DMS153 treated with DMSO at 0.1 percent for 48 hours (cell line): ENCODE results near the gene PLB1.

Experiments used
- DNase-seq: peaks from one replicate; lab custom pipeline; 2025; ENCODE audit not compliant: unreplicated experiment; lab: John Stamatoyannopoulos, UW

The PLB1 gene

DNA sequence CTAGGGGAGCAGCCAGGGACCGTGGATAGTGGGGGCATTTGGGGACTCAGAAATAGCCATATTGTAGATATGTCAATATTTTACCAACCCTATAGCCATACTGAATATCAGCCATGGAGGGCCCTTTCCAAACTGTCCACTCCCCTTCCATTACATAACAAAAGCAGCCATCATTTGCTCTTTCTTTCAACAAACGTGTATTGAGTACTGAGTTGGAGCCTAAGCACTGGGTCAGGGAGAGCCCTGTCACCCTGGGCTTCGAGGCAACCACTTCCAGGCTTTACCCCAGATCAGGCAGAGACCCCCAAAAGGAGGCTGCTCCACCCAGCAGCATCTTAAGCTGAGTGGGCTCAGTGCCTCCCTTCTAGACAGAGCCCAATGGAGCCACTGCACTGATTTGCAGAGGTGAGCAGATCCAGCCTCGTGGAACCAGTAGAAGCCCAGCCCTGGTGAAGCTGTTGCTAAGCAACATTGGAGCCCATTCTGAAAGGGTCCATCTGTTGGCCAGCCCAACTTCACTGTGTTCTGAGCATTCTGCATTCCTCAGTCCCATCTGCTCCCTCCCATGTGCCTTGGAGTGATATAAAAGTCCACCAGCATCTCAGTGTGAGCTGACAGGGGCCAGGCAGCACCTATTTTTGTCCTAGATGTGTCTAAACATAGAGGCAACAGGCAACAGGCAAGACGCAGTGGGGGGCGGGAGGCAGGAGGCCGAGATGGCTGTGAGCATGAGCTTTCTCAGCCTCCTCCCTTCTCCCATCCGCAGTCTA, 112.1 kb downstream of the PLB1 start:
- no peak for DNase-seq

DNA sequence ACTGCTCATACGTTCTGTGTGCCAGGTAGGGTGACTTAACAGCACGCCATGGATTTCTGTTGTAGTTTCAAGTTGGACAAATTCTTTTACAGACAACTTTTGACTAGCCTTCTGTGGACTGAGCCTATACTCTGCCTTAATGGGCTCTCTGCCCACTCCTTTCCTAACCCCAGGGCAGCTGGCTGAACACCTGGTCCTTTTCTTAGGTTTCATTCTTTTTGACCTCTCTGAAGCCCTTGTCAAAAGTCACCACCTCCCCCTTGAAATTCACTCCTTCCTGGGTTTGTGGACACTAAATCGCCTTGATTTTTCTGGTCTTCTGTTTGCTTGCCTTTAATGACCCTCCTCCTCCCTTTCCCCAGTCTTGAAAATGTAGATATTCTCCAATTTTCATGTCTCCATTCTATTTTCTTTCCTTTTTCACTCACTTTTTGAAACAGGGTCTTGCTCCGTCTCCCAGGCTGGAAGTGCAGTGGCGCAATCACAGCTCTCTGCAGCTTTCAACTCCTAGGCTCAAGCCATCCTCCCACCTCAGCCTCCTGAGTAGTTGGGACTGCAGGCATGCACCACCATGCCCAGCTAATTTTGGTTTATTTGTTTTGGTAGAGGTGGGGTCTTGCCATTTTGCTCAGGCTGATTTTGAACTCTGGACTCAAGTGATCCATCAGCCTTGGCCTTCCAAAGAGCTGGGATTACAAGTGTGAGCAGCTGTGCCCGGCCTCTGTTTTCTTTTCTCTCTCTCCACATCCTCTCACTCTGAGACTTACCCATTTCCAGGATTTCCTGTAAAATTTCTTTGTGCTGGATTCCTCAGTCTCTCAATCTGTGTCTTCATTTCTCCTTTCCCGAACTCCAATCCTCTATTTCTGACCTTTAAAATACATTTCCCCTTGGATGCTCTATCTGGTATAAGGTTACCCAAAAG, 112.9 kb downstream of the PLB1 start:
- DNase-seq: no peak

DNA sequence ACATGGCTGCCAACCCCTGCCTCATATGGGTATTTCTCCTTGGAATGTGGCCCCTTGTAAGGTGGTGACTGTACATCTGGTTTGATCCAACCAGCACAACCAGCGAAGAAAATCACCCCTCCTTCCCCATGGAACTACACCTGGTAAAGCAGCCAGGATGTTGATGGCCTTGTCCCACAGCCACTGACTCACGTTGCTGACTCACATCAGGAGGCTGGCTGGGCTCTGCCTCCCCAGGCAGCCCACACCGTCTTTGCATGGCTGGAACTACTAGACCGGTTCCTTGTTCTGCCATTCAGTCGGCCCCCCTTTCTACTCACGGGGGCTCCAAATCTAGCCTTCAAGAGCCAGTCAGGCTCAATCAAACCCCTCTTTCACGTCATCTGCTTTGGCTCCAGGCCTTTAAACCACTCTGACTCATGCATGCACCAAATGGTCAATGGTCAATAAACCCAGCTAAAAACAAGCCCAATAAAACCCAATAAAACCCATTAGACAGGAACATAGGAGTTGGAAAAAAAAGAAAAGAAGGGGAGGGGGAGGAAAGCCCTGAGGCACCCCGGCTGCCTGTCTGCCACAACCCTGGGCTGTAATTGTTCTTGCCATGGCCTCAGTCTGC, 114.8 kb downstream of the PLB1 start:
- no peak for DNase-seq

GRCh38 chr2:28612131-28612812, 116.4 kb downstream of the PLB1 start:
- no peak for DNase-seq

- DNase-seq: no peak
These were observed 117.3 kb downstream of the PLB1 start for GRCh38 chr2:28613186-28613585.

GRCh38 chr2:28613633-28614501, 118.0 kb downstream of the PLB1 start:
- DNase-seq: no peak

DNA sequence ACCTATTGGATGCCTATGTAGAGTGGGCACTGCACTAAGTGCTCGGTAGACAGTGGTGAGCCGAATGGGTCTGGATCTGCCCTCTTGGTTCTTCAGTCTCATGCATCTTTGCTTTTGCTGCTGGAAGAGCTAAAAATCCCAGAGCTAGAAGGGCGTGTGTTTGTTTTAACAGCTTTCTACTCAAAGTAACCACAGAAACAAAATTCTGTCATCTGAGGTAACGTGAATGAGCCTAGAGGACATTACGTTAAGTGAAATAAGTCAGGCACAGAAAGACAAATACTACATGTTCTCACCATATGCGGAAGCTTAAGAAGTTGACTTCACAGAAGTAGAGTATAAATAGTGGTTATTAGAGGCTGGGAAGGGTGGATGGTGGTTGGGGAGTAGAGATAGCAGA, 119.8 kb downstream of the PLB1 start:
- no peak for DNase-seq

DNA sequence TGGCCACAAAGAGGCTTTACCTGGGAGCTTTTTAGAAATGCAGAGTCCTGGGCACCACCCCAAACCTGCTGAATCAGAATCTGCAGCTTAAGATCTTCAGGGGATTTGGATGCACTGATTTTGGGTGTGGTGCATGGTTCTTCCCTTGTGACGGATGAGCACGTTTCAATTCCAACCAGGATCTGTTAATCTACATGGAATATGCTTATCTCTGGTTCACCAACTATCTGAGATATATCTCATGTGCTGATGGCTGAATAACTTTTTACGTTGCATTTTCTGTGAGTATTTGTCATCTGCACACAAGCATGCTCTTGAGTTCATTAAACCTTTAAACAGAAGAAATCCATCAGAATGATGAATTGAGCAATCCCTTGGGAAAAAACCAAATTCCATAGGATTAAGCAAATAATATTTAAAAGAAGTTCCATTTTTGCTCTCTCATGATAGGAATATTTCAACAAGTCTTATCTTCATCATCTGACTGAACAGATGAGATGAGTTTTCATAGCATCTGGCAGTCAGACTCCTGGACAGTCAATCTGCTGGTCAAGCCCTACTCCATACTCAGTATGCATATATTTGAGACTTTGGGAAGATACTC, 120.6 kb downstream of the PLB1 start:
- no peak for DNase-seq

DNA sequence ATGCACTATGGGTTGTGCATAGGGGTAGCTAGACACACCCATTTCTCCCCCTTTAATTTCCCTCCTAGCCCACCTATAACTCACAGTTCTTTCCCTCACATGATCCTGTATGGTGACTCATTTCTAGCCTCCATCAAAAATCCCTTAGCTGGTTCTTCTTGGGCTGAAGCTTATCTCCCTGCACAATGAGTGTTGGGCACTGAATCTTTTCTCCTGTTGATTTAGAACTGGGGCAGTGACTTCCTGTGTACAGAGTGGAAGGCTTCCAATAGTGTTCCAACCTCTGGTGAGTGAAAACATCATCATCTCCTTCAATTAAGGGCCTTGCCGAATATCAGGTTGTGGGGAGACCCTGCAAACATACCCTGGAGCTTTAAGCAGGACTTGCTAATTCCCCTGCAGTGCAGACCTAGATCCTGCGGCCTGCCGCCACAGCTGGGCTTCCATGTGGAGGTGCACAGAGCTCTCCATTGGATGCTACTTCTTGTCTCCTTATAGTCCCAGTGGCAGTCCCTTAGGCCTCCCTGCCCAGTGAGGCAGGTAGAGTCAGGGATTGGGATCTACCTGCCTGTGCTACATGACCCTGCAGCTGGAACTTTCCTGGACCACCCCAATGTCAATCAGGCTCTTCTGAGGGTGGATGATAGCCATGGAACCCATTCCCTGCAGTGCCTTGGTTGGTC, 121.8 kb downstream of the PLB1 start:
- no peak for DNase-seq

- DNase-seq: no peak
These were observed 122.6 kb downstream of the PLB1 start for GRCh38 chr2:28618221-28619141.

GRCh38 chr2:28619213-28620196, 123.6 kb downstream of the PLB1 start:
- DNase-seq: no peak

GRCh38 chr2:28620291-28620793, 124.5 kb downstream of the PLB1 start:
- DNase-seq: no peak

DNA sequence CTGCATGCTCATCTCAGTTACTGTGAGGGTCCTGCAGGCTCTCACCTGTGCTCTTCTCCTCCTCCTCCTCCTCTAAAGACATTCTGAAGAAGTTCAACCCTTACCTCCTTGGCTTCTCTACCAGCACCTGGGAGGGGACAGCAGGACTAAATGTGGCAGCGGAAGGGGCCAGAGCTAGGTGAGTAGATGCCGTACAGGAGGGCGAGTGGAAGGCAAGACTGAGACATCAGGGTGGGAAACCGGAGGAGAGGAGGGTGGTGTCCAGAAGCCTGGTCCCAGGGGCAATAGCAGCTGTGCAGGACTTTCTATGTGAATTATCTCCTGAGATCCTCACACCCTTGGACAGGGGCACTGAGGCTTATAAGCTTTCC, 124.9 kb downstream of the PLB1 start:
- no peak for DNase-seq

DNA sequence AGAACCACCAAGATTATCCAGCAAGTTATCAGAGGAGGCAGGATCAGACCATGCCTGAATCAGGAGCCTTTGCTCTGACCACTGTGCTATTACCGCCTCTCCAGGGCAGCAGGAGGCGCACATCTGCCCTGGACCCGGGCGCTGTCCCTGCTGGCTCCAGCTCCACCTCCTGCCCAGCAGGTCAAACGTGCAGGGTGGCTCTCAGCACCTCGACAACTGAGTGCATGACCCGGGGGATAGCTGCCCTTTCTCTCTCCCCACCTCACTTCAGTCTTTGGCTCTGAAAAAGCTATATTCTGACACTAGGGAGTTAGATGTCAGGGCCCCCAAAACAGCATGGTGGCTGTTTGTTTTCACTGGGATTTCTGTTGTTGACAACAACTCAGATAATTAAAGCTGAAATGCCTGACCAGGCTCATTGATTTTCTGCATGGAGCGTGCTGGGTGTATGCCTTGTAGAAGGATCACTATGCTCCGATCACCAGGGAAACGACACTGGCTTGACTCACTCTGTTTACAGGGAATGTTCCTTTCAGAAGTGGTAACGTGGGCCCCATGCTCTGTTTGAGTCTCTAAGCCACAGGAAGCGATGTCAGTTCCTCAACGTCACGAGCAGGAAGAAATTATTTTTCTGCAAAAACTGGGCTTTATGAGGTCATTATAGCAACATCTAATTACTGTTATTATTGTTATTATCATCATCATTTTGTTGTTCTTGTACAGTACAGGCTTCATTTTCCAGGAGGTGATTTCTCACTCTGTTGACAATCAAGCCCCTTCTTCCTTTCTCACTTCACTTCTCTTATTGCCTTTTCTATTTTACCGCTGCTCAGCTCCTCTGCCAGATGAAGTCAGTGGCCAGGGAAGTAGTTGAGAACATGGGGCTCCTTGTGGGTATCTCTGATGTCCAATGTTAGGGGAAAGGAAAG, 125.6 kb downstream of the PLB1 start:
- DNase-seq: peak; percentile 71

DNA sequence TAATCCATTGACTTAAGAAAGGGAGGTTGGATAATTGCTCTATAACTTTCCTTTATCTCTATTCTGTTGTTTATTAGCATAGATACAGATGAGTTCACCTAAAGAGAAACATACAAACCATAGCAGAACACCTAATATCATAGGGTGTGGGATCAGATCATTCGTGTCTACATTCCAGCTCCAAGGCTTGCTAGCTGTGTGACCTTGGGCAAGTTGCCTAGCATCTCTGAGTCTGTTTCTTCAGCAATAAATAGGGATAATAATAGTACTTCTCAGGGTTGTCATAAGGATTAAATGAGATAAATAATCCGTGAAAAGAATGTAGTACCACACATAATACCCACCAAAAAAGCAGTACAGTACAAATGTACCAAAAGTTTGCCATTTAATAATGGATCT, 126.2 kb downstream of the PLB1 start:
- DNase-seq: no peak
